GM18909 (cell line): ENCODE data around the gene SRPK1.
A peak's percentile ranks its signal among the peaks of the same experiment; 100 is the strongest.
"Not testable (repeated sequence)": the region's sequence is repeated elsewhere in the genome, so short reads cannot be mapped to it uniquely, and the experiment has no call there.

Experiments used
- ATAC-seq: cut with Tn5 transposase; IDR thresholded peaks from one replicate; pipeline ENCODE4 v1.9.1; 2021; ENCODE audit warnings: mild to moderate bottlenecking; ENCODE audit not compliant: unreplicated experiment, poor library complexity

Gene SRPK1

DNA sequence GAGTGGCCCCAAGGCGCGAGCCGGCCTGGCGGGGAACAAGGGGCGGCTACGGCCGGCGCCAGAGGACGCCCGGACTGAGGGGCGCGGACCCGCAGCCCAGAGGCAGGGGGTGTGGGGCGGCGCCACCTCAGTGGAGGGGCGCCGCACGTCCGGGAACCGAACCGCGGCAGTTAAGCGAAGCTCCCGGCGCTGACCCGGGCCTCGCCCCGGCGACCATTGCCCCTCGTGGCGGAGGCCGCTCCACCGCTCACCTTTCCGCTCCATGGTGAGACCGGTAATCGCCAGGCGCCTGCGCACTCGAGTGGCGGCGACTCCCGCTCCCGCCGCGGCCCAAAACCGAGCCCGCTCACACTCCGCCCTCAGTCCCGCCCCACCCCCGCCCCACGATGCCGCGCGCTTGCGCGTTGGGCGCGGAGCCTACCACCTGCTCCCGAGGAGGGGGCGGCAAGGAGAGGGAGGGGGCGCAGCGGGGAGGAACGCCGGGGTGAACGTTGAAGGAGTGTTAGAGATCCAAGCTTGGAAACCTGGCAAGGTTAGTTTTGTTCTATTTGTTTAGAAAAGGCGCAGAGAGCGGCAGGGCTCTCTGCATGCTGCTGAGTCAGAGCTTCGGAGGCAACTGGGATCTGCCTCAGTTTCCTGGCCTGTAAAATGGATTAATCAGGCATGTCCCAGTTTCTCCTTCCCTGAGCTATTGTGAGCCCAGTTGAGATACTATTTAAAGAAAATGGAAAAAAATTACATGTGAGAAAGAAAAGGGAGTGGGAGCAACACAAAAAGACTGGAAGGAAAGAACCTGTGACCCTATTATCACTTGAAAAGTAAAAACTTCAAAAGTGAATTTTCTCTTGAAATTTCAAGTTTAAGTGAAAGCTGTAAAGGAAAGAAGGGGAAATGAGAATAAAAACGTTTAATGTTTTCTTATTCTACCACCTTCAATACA lies at the start of gene SRPK1:
Gene SRPK1 (minus strand): TSS at position 306 of the 940 bp plus-strand sequence. CDS start 42 bp downstream, at position 264.
- peak; percentile 79 for ATAC-seq

DNA sequence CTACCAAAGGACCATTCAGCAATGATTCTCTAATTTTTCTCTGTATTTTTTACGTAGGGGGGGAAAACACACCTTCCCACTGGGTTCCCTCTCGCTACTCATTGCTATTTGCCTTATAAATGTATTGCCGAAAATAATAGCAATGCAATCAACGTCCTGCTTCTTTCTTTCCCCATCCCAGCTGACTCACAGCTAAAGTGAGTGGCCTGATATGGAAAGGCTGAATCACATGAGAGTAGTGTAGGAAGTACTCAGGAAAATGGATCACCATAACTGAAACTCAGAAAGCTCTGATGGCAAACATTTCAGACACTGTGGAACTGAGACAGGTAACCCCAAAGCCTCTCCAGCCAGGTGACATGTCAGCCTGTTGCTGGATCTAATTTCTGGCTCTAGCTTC lies 49.3 kb upstream of the SRPK1 start:
- no peak for ATAC-seq

DNA sequence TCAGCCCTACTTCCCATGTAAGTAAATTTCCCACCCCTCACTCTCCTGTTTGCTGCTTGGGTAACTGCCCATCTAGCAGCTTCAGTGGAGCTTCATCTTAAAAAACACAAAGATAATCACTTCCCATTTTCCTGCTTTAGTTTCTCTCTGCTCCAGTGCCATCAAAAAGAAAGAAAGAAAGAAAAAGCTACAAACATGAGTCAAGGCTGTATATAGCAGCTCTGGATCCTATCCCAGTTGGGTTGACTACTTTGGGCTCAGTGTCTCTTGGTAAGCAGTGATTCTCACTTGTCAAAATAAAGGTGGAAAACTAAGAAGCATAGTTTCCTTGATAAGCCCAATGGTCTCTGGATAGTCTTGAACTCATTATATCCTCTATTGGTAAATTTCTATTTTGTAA lies 48.7 kb upstream of the SRPK1 start:
- ATAC-seq = no peak

DNA sequence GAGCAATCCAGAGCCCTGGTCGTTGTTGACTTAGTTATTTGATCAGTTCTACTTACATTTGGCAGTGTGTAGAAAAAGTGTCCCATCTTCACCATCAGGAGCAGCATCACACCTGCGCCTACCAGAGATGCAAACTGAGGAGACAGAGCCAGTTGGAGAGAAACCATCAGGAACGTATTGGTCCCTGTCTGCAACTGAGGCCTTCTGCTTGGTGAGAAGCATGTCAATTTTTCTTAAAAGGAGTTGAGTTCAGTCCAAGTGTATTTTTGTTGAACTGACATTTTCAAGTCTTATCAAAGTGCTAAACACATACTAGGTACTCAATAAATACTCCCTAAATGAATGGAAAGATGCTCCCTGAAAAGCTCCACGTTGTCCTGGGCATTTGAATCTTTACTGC lies 47.9 kb upstream of the SRPK1 start:
- no peak for ATAC-seq

DNA sequence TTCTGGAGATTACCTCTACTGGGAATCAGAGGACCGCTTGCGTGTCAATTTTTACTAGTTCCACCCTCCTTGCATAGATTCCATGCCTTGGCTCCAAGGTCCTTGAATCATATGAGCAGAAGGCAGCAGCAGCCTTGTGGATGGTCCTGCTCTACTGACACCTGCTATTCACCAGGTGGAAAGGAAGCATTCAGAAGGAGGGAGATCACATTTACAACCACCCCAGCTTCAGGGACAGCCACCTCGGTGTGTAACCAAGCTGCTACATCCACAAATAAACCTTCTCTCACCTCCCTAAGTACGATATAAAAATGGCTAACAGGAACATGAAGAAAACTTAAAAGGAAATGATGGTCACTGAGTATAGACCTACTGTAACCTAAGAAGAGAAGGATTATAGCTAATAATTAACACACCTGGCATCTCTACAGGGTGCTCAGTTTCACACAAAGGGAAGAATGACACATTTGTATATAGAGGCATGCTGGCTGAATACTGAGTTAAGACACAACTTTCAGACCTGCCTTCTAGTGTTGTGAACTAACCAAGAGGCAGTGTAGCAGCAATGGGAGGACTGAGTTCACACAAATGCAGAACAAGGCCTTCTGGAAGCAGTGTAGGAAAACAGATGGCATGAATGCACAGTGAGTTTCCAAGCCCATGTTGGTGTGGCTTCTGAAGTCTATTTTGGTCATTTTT lies 46.3 kb upstream of the SRPK1 start:
- no peak for ATAC-seq

DNA sequence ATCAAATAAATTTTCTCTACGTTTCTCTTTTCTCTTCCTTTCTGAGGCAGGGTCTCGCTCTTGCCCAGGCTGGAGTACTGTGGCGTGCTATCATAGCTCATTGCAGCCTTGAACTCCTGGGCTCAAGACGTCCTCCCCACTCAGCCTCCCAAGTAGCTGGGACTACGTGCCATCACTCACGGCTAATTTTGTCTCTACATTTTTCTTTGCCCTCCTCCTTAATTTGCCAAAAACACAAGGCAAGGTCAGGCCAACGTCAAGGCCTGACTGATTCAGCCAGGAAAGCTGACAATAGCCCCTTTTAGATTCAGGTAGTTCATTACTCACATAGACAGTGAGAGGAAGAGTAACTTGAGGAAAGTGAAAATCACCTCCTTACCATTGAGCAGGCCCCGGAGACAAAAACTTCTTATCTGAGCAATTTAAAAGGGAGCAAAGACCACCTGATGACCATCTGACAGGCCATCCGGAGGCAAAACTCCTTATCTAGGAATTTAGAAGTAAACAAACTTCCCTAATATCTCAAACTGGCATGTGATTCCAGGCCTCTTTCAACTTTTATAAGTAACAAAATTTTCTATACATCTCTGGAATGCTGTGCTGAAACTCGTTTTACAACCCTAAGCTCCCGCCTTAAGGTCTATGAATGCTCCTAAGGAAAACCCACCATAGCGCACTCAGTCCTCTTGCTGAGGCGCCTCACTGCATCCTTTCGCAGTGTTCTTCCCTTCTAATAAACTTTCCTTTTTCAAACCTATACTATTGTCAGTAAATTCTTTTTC lies 42.1 kb upstream of the SRPK1 start:
- ATAC-seq = no peak

DNA sequence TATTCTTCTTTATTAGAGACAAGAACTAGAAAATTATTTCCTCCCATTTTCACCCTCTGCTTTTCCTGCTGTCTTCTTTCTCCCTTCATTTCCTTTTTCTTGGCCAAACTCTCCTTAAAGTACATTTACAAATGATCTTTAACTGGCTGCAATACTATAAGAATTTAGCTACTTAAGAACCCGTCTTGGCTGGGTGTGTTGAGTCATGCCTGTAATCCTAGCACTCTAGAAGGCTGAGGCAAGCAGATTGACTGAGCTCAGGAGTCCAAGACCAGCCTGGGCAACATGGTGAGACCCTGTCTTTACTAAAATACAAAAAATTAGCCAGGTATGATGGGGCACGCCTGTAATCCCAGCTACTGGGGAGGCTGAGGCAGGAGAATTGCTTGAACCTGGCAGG lies 39.3 kb upstream of the SRPK1 start:
- ATAC-seq = no peak

DNA sequence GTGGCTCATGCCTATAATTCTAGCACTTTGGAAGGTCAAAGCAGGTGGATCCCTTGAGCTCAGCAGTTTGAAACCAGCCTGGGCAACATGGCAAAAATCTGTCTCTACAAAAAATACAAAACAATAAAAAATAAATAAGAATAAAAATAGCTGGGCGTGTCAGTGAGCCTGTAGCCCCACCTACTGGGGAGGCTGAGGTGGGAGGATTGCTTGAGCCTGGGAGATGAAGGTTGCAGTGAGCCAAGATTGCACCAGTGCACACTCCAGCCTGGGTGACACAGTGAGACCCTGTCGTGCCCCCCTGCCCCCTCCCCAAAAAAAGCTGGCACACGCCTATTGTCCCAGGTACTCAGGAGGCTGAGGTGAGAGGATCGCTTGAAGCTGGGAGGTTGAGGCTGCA lies 35.1 kb upstream of the SRPK1 start:
- no peak for ATAC-seq

DNA sequence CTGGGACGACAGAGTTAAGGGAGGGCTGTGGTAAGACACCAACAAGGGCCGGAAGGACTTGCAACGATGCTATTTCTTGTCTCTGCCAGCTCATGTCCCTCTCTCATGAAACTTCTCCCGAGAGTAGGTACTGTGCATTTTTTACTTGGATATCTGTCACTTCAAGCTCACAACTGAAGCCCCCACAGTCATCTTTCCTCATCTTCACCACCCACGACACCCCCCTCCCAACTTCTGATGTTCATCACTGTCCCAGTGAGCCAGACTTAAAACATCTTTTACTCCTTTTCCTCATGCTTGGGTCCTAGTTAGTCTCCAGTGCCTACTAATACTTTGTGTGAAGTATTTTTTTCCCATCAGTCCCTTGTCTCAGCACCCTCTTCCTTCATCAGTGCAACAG lies 34.6 kb upstream of the SRPK1 start:
- no peak for ATAC-seq

DNA sequence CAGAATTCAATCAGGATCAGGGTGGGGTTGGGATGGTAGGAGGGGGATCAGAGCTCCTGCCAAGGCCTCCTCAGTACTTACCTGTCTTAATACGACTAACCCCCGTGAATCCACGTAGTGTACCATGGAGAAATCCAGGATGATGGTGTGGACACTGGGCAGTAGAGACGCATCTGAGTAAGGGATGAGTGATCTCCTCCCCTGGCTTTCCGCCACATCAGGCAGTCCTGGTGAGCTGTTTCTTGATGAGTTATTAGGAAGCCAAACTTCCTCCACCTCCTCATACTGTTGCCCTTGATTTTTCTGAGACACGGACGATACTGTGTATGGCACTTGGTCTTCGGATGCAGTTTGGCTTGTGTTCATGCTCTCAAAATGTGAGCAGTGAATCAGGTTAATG lies 34.2 kb upstream of the SRPK1 start:
- no peak for ATAC-seq

DNA sequence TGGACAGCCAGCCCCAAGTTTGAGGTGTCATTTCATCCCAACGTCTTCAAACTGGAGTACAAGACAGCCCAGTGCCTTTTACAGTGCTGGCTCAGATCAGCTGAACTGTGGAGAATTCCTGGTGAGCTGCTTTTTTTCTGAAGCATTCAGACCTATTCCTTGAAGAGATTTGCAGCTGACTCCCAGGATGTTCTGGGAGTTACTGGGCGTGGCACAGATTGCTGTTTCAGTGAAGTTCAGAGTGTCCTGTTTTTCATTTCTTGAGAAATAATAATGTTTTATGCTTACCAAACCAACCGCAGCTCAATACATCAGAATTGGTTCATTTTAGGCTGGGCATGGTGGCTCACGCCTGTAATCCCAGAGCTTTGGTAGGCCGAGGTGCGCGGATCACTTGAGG lies 33.4 kb upstream of the SRPK1 start:
- ATAC-seq = no peak

DNA sequence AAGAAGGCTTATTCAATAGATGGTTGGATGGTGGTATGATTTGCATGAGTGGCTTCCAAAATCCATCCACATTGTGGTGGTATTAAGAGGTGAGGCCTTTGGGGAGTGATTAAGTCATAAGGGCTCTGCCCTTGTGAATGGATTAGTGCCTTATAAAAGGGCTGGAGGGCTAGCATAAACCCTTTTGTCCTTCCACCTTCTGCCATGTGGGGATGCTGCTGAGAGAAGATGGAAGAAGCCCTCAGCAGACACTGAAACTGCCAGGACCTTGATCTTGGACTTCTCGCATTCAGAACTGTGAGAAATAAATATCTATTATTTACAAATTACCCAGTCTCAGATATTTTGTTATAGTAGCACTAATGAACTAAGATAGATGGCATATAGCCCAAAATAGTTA lies 27.8 kb upstream of the SRPK1 start:
- no peak for ATAC-seq

DNA sequence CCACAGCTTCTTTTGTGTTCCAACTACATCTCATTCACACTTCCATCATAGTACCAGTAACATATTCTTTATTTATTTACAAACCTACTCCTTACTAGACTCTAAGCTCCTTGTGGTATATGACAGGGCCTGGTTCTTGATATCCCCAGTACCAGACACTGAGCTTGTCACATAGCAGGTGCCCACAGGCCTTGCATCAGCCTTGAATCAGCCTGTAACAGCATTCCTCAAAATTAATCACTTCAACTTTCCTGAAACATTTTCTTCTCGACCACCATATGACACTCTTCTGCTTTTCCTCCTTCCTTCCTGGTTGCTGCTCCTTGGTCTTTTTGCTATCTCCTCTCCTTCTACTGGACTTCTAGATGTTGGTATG lies 24.7 kb upstream of the SRPK1 start:
- no peak for ATAC-seq

DNA sequence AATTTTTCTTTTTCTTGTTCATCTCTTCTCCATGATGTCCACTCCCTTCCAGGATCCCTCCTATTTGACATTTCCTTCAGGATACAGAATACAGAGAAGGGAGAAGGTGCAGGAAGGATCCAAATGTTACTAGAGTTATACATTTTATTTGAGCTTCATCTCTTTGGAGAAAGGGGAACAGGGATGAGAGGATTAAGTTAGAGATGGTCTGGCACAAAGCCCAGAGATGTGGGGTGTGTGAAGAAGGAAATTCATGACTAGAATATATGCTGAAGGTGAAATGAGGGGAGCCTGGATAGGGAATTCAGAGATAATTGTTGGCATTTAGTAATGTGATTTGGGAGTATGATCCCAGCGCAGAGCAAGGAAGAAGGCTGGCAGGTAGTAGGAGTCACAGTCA lies 22.5 kb upstream of the SRPK1 start:
- ATAC-seq = no peak

DNA sequence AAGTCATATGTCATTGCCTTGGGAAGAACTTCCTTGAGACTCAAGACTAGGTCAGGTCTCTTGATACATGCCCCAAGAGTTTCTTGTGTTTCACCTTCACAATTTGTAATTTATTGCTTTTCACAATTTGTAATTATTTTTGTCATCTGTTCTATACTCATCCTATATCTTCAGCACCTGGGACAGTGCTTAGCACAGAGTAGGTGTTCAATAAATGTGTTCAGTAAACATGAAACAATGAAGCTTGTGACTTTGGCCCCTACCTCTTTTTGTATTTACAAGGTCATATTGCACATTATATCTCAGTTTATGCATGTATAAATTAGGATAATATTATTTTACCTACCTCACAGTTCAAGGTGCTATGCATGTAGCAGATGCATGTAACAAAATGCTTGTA lies 21.5 kb upstream of the SRPK1 start:
- no peak for ATAC-seq

DNA sequence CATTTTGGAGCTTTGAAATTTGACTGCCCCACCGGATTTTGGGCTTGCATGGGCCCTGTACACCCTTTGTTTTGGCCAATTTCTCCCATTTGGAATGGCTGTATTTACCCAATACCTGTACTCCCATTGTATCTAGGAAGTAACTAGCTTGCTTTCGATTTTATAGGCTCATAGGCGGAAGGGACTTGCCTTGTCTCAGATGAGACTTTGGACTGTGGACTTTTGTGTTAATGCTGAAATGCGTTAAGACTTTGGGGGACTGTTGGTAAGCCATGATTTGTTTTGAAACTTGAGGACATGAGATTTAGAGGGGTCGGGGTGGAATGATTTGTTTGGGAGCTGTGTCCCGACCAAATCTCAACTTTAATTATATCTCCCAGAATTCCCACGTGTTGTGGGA lies 20.3 kb upstream of the SRPK1 start:
- not testable (repeated sequence) for ATAC-seq

DNA sequence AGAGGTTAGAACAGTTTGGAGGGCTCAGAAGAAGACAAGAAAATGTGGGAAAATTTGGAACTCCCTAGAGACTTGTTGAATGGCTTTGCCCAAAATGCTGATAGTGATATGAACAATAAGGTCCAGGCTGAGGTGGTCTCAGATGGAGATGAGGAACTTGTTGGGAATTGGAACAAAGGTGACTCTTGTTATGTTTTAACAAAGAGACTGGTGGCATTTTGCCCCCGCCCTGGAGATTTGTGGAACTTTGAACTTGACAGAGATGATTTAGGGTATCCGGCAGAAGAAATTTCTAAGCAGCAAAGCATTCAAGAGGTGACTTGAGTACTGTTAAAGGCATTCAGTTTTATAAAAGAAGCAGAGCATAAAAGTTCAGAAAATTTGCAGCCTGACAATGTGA lies 19.1 kb upstream of the SRPK1 start:
- not testable (repeated sequence) for ATAC-seq

DNA sequence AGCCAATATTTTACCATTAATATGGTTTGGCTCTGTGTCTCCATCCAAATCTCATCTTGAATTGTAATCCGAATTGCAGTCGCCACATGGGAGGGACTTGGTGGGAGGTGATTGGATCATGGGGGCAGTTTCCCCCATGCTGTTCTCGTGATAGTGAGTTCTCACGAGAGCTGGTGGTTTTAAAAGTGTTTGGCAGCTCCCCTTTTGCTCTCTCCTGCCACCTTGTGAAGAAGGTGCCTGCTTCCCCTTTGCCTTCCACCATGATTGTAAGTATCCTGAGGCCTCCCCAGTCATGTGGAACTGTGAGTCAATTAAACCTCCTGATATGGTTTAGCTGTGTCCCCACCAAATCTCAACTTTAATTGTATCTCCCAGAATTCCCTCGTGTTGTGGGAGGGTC lies 18.4 kb upstream of the SRPK1 start:
- ATAC-seq = not testable (repeated sequence)

DNA sequence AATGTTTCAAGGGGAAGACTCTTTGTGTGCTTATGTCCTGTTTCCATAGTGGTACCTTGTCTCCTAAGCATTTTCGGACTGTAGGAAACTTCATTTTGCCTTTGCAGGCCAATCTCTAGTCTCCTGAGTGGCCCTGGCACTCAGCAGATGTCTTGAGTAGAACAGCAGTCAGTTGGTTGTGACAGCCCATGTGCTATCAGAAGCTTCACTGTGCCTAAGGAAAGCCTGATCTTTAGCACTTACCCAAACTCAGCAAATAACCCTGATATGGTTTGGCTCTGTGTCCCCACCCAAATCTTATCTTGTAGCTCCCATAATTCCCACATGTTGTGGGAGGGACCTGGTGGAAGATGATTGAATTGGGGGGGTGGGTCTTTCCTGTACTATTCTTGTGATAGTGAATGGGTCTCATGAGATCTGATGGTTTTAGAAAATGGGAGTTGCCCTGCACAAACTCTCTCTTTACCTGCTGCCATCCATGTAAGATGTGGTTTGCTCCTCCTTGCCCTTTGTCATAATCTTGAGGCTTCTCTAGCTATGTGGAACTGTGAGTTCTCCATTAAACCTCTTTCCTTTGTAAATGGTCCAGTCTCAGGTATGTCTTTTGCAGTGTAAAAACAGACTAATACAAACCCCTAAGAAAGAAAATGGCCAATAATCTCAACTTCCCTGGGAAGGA lies 15.9 kb upstream of the SRPK1 start:
- no peak for ATAC-seq

DNA sequence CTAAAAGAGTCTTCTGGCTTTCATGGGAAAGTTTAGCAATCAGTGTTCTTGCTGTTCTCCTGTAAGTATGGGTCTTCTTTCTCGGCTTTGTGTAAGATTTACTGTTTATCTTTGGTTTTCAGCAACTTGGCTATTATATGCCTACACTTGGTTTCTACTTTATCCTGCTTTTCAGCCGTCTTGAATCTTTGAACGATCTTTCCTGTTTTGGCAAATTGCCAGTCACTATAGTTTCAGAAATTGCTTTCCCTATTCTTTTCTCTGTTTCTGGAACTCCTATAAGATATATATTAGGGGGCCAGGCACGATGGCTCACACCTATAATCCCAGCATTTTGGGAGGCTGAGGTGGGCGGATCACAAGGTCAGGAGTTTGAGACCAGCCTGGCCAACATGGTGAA lies 14.6 kb upstream of the SRPK1 start:
- ATAC-seq = no peak
